IPS-20b (cell line): ENCODE data around the gene YTHDF1.
A peak's percentile ranks its signal among the peaks of the same experiment; 100 is the strongest.

Experiments used
- H3K27ac ChIP-seq: one replicate; pipeline ENCODE4 v1.5.1; 2013; ENCODE audit warnings: low read length
- H3K27me3 ChIP-seq: 2 replicates; pipeline ENCODE4 v1.6.1; 2013; ENCODE audit warnings: mild to moderate bottlenecking, low read length, inconsistent platforms; ENCODE audit not compliant: insufficient read depth
- H3K36me3 ChIP-seq: 2 replicates; pipeline ENCODE4 v1.6.1; 2013; ENCODE audit warnings: low read depth, mild to moderate bottlenecking, inconsistent platforms, low read length, moderate library complexity; ENCODE audit not compliant: insufficient read depth
- H3K4me1 ChIP-seq: 2 replicates; pipeline ENCODE4 v1.6.1; 2013; ENCODE audit warnings: mild to moderate bottlenecking, control low read depth, inconsistent platforms, low read length, moderate library complexity; ENCODE audit not compliant: insufficient read depth
- H3K4me3 ChIP-seq: 2 replicates; pipeline ENCODE4 v1.5.1; 2013; ENCODE audit warnings: mild to moderate bottlenecking, low read length, inconsistent platforms
- H3K9ac ChIP-seq: 2 replicates; pipeline ENCODE4 v1.6.1; 2013; ENCODE audit warnings: low read depth, mild to moderate bottlenecking, inconsistent platforms, low read length, moderate library complexity
- H3K9me3 ChIP-seq: 2 replicates; pipeline ENCODE4 v1.6.1; 2013; ENCODE audit warnings: mild to moderate bottlenecking, low read depth, low read length, inconsistent platforms; ENCODE audit not compliant: insufficient read depth

YTHDF1 gene

GRCh38 chr20:63216041-63216848 lies at the start of gene YTHDF1:
Gene YTHDF1 (minus strand): TSS chr20:63216131. CDS start chr20:63215892, 239 bp downstream.
- H3K27ac ChIP-seq = peak within 1 kb of the TSS; percentile 18
- peaks cover 12% of the 10 kb centered on the region for H3K4me1 ChIP-seq
- peaks cover 9% of the 10 kb centered on the region; the same call in 1 of the 2 replicates for H3K27me3 ChIP-seq
- peaks cover 37% of the 10 kb centered on the region for H3K36me3 ChIP-seq
- H3K4me3 ChIP-seq = peak within 1 kb of the TSS; percentile 92
- H3K9me3 ChIP-seq = no peaks in the 10 kb centered on the region
- H3K9ac ChIP-seq = peak within 1 kb of the TSS; percentile 91

GRCh38 chr20:63264519-63264918 lies 48.6 kb upstream of the YTHDF1 start:
- H3K27ac ChIP-seq = no peak overlapping the region
- no peaks in the 10 kb centered on the region for H3K9me3 ChIP-seq
- no peaks in the 10 kb centered on the region for H3K4me1 ChIP-seq
- no peak overlapping the region for H3K4me3 ChIP-seq
- no peaks in the 10 kb centered on the region for H3K27me3 ChIP-seq
- no peaks in the 10 kb centered on the region for H3K36me3 ChIP-seq
- no peak overlapping the region for H3K9ac ChIP-seq

DNA sequence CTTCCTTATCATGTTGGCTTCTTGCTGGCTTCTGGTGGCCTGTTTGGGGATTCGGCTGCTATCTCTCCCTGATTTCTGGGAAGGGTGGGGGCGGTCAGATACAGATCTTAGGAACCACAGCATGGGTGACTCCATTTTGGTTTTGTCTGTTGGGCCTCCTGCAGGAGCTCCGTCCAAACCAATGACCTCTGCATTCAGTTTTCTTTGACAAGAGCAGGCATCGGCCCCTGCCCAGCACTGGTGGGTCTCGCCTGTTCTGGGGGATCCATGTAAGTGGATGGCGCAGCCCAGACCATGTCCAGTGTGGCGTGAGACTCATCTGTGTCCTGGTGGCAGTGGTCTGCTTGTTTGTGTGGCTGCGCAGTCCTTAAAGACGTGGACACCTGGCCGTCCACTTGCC lies 48.1 kb upstream of the YTHDF1 start:
- Histone ChIP-seq H3K4me1 (no peaks in the 10 kb centered on the region), H3K4me3 (no peak overlapping the region), H3K27ac (no peak overlapping the region), H3K9me3 (no peaks in the 10 kb centered on the region), H3K27me3 (no peaks in the 10 kb centered on the region), H3K36me3 (no peaks in the 10 kb centered on the region), H3K9ac (no peak overlapping the region)

GRCh38 chr20:63262836-63263235 lies 46.9 kb upstream of the YTHDF1 start:
- Histone ChIP-seq H3K27ac (no peak overlapping the region), H3K4me1 (no peaks in the 10 kb centered on the region), H3K9me3 (no peaks in the 10 kb centered on the region), H3K27me3 (no peaks in the 10 kb centered on the region), H3K4me3 (no peak overlapping the region), H3K36me3 (no peaks in the 10 kb centered on the region), H3K9ac (no peak overlapping the region)

DNA sequence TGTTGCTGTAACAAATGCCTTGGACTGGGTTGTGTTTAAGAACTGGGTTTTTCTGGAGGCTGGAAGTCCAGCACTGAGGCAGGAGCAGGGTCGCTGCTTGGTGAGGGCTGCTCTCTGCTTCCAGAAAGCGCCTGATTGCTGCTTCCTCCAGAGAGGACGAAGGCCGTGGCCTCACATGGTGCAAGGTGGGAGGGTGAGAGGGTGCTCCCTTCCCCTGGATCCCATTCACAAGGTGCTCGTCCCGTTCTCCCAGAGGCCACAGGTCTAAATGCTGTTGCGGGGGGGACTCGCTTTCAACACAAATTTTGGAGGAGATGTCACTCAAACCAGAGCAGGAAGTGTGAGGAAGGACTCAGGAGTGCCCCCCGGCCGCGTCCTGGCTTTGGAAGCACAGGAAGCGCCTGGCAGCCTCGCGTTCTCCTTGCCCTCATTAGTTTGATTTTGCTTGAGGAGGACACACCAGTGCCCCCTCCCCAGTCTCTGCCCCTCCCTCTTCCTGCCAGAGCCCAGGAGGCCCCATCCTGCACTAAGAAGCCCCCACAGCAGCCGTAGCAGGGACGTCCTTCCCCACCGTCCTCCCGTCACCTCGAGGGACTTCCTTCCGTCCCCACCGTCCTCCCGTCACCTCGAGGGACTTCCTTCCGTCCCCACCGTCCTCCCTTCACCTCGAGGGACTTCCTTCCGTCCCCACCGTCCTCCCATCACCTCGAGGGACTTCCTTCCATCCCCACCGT lies 46.0 kb upstream of the YTHDF1 start:
- H3K27me3 ChIP-seq = 0 out of 2 replicates have a peak, but pooled peaks cover under 1% of the 10 kb centered on the region
- no peaks in the 10 kb centered on the region for H3K9me3 ChIP-seq
- no peak overlapping the region for H3K9ac ChIP-seq
- H3K4me1 ChIP-seq = no peaks in the 10 kb centered on the region
- no peak overlapping the region for H3K27ac ChIP-seq
- H3K4me3 ChIP-seq = no peak overlapping the region
- no peaks in the 10 kb centered on the region for H3K36me3 ChIP-seq

DNA sequence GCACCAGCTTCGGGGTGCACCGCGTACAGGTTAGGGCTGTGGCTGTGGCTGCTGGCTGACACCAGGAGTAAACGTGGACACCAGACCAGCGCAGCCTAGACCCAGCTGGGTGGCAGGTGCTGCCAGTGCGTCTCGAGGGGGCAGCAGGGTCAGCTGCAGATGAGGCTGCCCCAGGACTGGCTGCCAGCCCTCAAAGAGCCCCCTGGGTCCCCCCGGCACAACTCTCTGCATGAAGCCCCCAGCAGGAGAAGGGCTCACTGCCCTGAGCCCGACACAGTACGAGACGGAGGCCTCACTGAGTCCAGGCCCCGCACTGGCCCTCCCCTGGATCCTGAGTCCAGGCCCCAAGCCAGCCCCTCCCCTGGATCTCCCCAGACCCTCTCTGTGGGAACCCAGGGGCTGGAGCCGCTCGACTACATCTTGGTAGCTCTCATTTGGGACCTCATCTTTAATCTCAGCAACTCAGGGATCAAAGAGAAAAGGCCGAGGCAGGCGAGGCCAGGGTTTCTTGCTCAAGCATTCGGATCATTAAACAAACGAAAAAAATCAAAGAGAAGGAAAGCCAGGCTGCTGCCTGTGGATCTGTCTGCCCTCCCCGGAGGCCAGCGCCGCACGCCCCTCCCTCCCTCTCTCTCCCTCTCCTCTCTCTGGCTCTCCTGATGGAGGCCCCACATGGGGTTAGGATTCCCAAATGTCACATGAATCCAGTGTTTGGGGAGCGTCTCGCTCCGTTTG lies 45.3 kb upstream of the YTHDF1 start:
- H3K27ac ChIP-seq = no peak overlapping the region
- no peak overlapping the region for H3K9ac ChIP-seq
- H3K9me3 ChIP-seq = no peaks in the 10 kb centered on the region
- H3K27me3 ChIP-seq = peaks cover 7% of the 10 kb centered on the region
- no peaks in the 10 kb centered on the region for H3K36me3 ChIP-seq
- H3K4me1 ChIP-seq = no peaks in the 10 kb centered on the region
- H3K4me3 ChIP-seq = no peak overlapping the region

DNA sequence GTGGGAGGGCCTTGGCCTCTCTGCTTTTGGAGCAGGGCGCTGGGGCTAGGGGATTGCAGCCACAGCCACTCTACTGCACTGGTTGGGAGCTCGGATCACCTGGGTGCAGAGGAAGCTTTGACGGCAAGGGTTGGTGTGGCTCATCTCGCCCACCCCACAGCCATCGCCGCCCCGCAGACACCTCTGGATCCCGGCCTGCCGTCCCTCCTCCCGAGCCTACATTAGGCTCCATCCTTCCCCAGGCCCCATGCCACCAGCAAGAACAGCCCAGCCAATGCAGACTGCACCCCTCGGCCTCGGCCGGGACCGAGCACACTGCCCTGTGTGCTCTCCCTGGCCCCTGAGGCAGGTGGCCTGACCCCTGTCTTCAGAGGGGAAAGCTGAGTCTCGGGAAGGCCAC lies 44.6 kb upstream of the YTHDF1 start:
- Histone ChIP-seq H3K27me3 (peaks cover 14% of the 10 kb centered on the region), H3K9me3 (no peaks in the 10 kb centered on the region), H3K4me3 (no peak overlapping the region), H3K9ac (no peak overlapping the region), H3K4me1 (0 out of 2 replicates have a peak, but pooled peaks cover 1% of the 10 kb centered on the region), H3K36me3 (no peaks in the 10 kb centered on the region), H3K27ac (no peak overlapping the region)

DNA sequence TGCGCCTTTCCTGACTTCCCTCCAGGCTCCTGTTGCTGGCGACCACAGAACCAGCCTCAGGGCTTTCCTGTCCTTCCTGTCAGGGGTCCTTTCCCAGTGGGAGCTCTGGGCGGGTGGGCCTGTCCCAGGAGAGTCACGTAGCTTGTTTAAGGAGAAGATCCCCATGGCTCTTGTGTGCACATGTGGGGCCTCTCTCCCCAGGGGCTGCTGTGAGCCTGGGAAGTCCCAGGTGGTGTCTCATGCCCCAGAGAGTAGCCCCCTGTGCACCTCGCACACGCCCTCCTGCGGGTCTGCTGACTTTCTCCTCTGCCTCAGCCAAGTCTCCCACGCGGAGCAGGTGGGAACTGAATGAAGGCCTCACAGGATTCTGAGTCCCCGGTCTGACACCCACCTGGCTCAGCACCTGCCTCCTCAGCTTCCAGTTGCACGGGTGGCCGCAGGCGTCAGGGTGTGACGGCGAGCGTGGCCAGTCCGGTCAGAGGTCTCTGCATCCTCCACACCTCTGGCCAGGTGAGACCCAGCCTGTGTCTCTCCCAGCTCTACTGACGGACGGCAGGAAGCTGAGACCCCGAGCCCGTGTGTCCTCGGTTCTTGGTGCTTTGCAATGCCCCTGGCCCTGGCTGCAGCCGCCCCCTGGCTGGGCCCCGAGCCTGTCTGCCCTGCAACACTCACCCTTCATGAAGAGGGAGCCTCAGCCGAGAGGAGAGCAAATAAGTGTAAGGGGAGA lies 44.0 kb upstream of the YTHDF1 start:
- no peak overlapping the region for H3K9ac ChIP-seq
- peaks cover 21% of the 10 kb centered on the region for H3K27me3 ChIP-seq
- H3K4me1 ChIP-seq = peaks cover 5% of the 10 kb centered on the region; the same call in 1 of the 2 replicates
- H3K27ac ChIP-seq = no peak overlapping the region
- H3K36me3 ChIP-seq = no peaks in the 10 kb centered on the region
- no peak overlapping the region for H3K4me3 ChIP-seq
- no peaks in the 10 kb centered on the region for H3K9me3 ChIP-seq

DNA sequence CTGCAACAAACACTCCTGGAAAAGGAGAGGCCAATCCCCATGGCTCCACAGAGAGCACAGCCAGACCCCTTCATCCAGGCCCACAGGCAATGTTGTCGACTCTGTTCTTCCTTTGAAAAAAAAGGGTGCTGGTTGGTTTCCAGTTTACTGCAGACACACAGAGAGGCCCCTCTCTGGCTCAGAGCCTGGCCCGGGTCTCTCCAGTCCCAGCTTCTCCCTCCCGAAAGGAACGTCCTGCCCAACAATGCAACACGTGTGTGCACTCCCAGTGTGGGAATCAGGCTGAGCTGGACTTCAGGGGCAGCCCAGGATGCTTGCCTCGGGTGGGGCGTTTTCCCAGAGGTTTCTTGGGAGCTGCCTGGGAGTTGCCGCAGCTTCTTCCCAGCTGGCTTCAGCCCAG lies 42.9 kb upstream of the YTHDF1 start:
- Histone ChIP-seq H3K4me3 (no peak overlapping the region), H3K4me1 (peaks cover 5% of the 10 kb centered on the region; the same call in 1 of the 2 replicates), H3K27ac (no peak overlapping the region), H3K36me3 (no peaks in the 10 kb centered on the region), H3K9me3 (no peaks in the 10 kb centered on the region), H3K9ac (no peak overlapping the region), H3K27me3 (peaks cover 25% of the 10 kb centered on the region)

DNA sequence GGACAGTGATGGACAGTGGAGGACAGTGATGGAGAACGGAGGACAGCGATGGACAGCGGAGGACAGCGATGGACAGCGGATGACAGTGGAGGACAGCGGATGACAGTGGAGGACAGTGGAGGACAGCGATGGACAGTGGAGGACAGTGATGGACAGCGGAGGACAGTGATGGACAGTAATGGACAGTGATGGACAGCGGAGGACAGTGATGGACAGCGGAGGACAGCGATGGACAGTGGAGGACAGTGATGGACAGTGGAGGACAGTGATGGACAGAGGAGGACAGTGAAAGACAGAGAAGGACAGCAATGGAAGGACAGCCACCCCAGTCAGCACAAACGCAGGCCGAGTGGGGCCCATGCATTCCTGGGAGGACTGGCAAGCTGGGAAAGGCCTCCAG lies 41.7 kb upstream of the YTHDF1 start:
- Histone ChIP-seq H3K36me3 (no peaks in the 10 kb centered on the region), H3K27ac (no peak overlapping the region), H3K9me3 (no peaks in the 10 kb centered on the region), H3K27me3 (peaks cover 35% of the 10 kb centered on the region), H3K4me1 (peaks cover 9% of the 10 kb centered on the region; the same call in 1 of the 2 replicates), H3K9ac (no peak overlapping the region), H3K4me3 (no peak overlapping the region)

DNA sequence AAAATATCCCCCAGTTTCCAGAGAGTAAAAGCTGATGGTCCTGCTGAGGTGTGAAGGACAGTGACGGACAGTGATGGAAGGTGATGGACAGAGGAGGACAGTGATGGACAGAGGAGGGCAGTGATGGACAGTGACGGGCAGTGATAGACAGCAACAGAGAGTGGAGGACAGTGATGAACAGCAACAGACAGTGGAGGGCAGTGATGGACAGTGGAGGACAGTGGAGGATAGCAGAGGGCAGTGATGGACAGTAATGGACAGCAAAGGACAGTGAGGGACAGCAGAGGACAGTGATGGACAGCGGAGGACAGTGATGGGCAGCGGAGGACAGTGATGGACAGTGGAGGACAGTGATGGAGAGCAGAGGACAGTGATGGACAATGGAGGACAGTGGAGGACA lies 41.0 kb upstream of the YTHDF1 start:
- Histone ChIP-seq H3K27me3 (peaks cover 41% of the 10 kb centered on the region), H3K9ac (no peak overlapping the region), H3K27ac (no peak overlapping the region), H3K9me3 (no peaks in the 10 kb centered on the region), H3K4me1 (peaks cover 9% of the 10 kb centered on the region; the same call in 1 of the 2 replicates), H3K4me3 (no peak overlapping the region), H3K36me3 (no peaks in the 10 kb centered on the region)
